Parathyroid adenoma (tissue), 2 donors: ENCODE results near the gene SLC5A9.

Experiments
- H2AFZ ChIP-seq: fragments of 300-600 bp; sonication (generic); one replicate; pipeline ENCODE4 v1.7.0; 2017; ENCODE audit warnings: antibody characterized with exemption, mild to moderate bottlenecking
- H3K27ac ChIP-seq: fragments of 300-600 bp; sonication (generic); one replicate; pipeline ENCODE4 v1.7.0; 2017
- H3K27me3 ChIP-seq: fragments of 300-600 bp; sonication (generic); one replicate; pipeline ENCODE4 v1.7.0; 2017; ENCODE audit warnings: low read length; ENCODE audit not compliant: control insufficient read depth, insufficient read depth
- H3K36me3 ChIP-seq: fragments of 300-600 bp; sonication (generic); one replicate; pipeline ENCODE4 v1.7.0; 2017; ENCODE audit warnings: low read length; ENCODE audit not compliant: control insufficient read depth, insufficient read depth
- H3K4me1 ChIP-seq: fragments of 300-600 bp; sonication (generic); one replicate; pipeline ENCODE4 v1.7.0; 2017; ENCODE audit warnings: control low read depth
- H3K4me2 ChIP-seq: fragments of 300-600 bp; sonication (generic); one replicate; pipeline ENCODE4 v1.7.0; 2017; ENCODE audit warnings: low read length
- H3K4me3 ChIP-seq: fragments of 300-600 bp; sonication (generic); one replicate; pipeline ENCODE4 v1.7.0; 2017; ENCODE audit warnings: low read depth, low read length
- H3K79me2 ChIP-seq: fragments of 300-600 bp; sonication (generic); one replicate; pipeline ENCODE4 v1.7.0; 2017; ENCODE audit warnings: control low read depth
- H3K9ac ChIP-seq: fragments of 300-600 bp; sonication (generic); one replicate; pipeline ENCODE4 v1.7.0; 2017; ENCODE audit warnings: mild to moderate bottlenecking
- H3K9me3 ChIP-seq: fragments of 300-600 bp; sonication (generic); one replicate; pipeline ENCODE4 v1.7.0; 2017; ENCODE audit warnings: low read length; ENCODE audit not compliant: control insufficient read depth
- CTCF ChIP-seq: fragments of 300-600 bp; sonication (generic); IDR thresholded peaks from one replicate; pipeline ENCODE4 v1.7.0; 2017; ENCODE audit warnings: antibody characterized with exemption, mild to moderate bottlenecking
- donor health status: primary hyperparathyroidism.

The SLC5A9 gene

GRCh38 chr1:48215889-48216288, 6.6 kb upstream of the SLC5A9 start:
- no peak overlapping the region for H3K4me2 ChIP-seq
- no peak overlapping the region for H3K9ac ChIP-seq

GRCh38 chr1:48216313-48216712, 6.2 kb upstream of the SLC5A9 start:
- no peaks in the 10 kb centered on the region for H3K36me3 ChIP-seq
- no peak overlapping the region for H2AFZ ChIP-seq
- no peaks in the 10 kb centered on the region for H3K79me2 ChIP-seq
- H3K9me3 ChIP-seq: no peaks in the 10 kb centered on the region
- no peak overlapping the region for H3K4me3 ChIP-seq
- no peak overlapping the region for H3K27ac ChIP-seq
- H3K4me2 ChIP-seq: no peak overlapping the region
- H3K27me3 ChIP-seq: no peaks in the 10 kb centered on the region
- no peak for TF ChIP-seq CTCF
- H3K4me1 ChIP-seq: no peaks in the 10 kb centered on the region
- no peak overlapping the region for H3K9ac ChIP-seq

More at GRCh38 chr1:48215889-48216288, 6.6 kb upstream of the SLC5A9 start:
- no peak for TF ChIP-seq CTCF
- no peaks in the 10 kb centered on the region for H3K27me3 ChIP-seq
- H3K36me3 ChIP-seq: no peaks in the 10 kb centered on the region
- no peaks in the 10 kb centered on the region for H3K79me2 ChIP-seq
- no peaks in the 10 kb centered on the region for H3K9me3 ChIP-seq
- no peak overlapping the region for H3K27ac ChIP-seq
- H3K4me3 ChIP-seq: no peak overlapping the region
- H2AFZ ChIP-seq: no peak overlapping the region
- H3K4me1 ChIP-seq: no peaks in the 10 kb centered on the region

- TF ChIP-seq CTCF: no peak
- H3K4me3 ChIP-seq: no peak overlapping the region
Observed at GRCh38 chr1:48216941-48217340, 5.6 kb upstream of the SLC5A9 start.

GRCh38 chr1:48217856-48218255, 4.7 kb upstream of the SLC5A9 start:
- Histone ChIP-seq H3K4me2 (no peak overlapping the region), H3K36me3 (no peaks in the 10 kb centered on the region), H3K27me3 (no peaks in the 10 kb centered on the region), H2AFZ (no peak overlapping the region), H3K9me3 (no peaks in the 10 kb centered on the region), H3K4me3 (no peak overlapping the region), H3K27ac (no peak overlapping the region), H3K9ac (no peak overlapping the region), H3K4me1 (no peaks in the 10 kb centered on the region), H3K79me2 (no peaks in the 10 kb centered on the region)
- TF ChIP-seq CTCF: no peak

More at GRCh38 chr1:48216941-48217340, 5.6 kb upstream of the SLC5A9 start:
- Histone ChIP-seq H3K27ac (no peak overlapping the region), H3K36me3 (no peaks in the 10 kb centered on the region), H3K9me3 (no peaks in the 10 kb centered on the region), H3K9ac (no peak overlapping the region), H3K4me2 (no peak overlapping the region), H3K79me2 (no peaks in the 10 kb centered on the region), H3K27me3 (no peaks in the 10 kb centered on the region), H2AFZ (no peak overlapping the region), H3K4me1 (no peaks in the 10 kb centered on the region)

GRCh38 chr1:48219803-48220202, 2.7 kb upstream of the SLC5A9 start:
- H3K9me3 ChIP-seq: no peaks in the 10 kb centered on the region
- H3K36me3 ChIP-seq: no peaks in the 10 kb centered on the region
- H3K79me2 ChIP-seq: no peaks in the 10 kb centered on the region
- H3K4me1 ChIP-seq: no peaks in the 10 kb centered on the region
- no peak overlapping the region for H3K4me2 ChIP-seq
- no peak overlapping the region for H3K4me3 ChIP-seq
- no peak overlapping the region for H3K9ac ChIP-seq
- TF ChIP-seq CTCF: no peak
- H2AFZ ChIP-seq: no peak overlapping the region
- no peaks in the 10 kb centered on the region for H3K27me3 ChIP-seq
- no peak overlapping the region for H3K27ac ChIP-seq
